Measurements from ENCODE around the gene GNPNAT1.

DNA sequence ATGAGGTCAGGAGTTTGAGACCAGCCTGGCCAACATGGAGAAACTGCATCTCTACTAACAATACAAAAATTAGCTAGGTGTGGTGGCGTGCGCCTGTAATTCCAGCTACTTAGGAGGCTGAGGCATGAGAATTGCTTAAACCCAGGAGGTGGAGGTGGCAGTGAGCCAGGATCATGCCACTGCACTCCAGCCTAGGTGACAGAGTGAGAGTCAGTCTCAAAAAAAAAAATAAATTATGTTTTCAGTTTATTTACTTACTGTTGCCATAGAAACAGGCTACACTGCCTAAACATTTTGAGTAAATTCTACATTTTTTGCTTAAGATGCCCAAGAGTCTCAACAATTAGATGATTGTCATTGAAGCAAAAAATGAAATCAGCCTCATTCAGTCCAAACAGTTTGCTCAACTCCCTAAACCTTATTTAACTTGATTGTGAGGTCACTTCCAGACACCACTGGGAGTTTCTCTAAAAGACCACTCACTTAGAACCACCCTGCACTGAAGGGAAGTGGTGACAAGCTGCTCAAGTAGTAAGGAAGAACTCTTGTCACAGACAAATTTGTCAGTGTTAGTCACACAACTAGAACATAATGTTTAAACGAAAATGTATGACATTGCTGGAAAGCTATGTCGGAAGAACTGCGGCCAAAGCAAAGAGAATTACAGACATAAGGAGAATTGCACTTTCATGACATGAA is 9.8 kb upstream of the GNPNAT1 start:
- TF ChIP-seq CTCF (conservative IDR thresholded peaks at IDR 0.05; ENCODE audit: low read length) (no peak), EZH2phosphoT487 (IDR thresholded peaks at IDR 0.05; ENCODE audit: borderline replicate concordance, low read depth, low read length) (no peak)
